Astrocyte of the spinal cord (primary cell): ENCODE measurements around the gene CCDC74A.

Experiments
- DNase-seq: peaks from one replicate; pipeline ENCODE4 v3.0.0; 2011; ENCODE audit warnings: low read depth, low spot score
- H3K4me3 ChIP-seq: 2 replicates; pipeline ENCODE4 v1.5.1; 2011; ENCODE audit warnings: low read depth, mild to moderate bottlenecking, low read length, moderate library complexity
- CTCF ChIP-seq: IDR thresholded peaks from 2 replicates; pipeline ENCODE4 v1.5.1; 2012; ENCODE audit warnings: low read depth, mild to moderate bottlenecking, low read length, inconsistent platforms
- in situ Hi-C: cut with HindIII; loops from 2 replicates; pipeline ENCODE4 v1.10.0; 2017; ENCODE audit warnings: low sequenced_read_pairs

The CCDC74A gene

GRCh38 chr2:131577812-131578211 is 50.1 kb downstream of the CCDC74A start:
- TF ChIP-seq CTCF = no peak
- H3K4me3 ChIP-seq = no peak overlapping the region
- DNase-seq = no peak
- in situ Hi-C loops = no loop called here

GRCh38 chr2:131580187-131580586 is 52.5 kb downstream of the CCDC74A start:
- in situ Hi-C loops = no loop called here
- DNase-seq = no peak
- no peak for TF ChIP-seq CTCF
- no peak overlapping the region for H3K4me3 ChIP-seq
